HepG2 (cell line): Measurements from ENCODE around the gene SFTPA2. TPM values are rescaled to one million over a fixed set of nuclear protein-coding genes. Genes with fewer than 3 reads are reported as not detected.
"Not testable (repeated sequence)": the region's sequence is repeated elsewhere in the genome, so short reads cannot be mapped to it uniquely, and the experiment has no call there.

Experiments
- ATAC-seq: fragments of 200-7000 bp; cut with Tn5 transposase; 3 replicates; pipeline ENCODE4 v1.9.1; 2020; ENCODE audit warnings: mild to moderate bottlenecking, moderate library complexity
- BruUV-seq: library from RNA; stranded (reverse); fragments of 400-500 nt; replicated peaks from 2 replicates; lab custom pipeline; 2021; lab: Mats Ljungman, UMichigan
- CTCF ChIA-PET: fragments of 300-600 bp; formaldehyde crosslinking; extraction: SDS; loops from one replicate; lab custom pipeline; 2021; ENCODE audit warnings: low total read pairs, inconsistent platforms, low intra/inter-chr PET ratio; lab: Yijun Ruan, JAX
- POLR2A ChIA-PET: fragments of 350-600 bp; sonication (Branson Sonifier 250); formaldehyde crosslinking; loops from one replicate; lab custom pipeline; 2020; ENCODE audit warnings: antibody characterized with exemption, inconsistent platforms; lab: Yijun Ruan, JAX
- DNase-seq: peaks from one replicate; pipeline ENCODE4 v3.0.0-alpha.2; 2015; ENCODE audit warnings: low spot score
- FAIRE-seq: peaks from 3 replicates; lab custom pipeline; 2011; peaks lifted over from hg19 to GRCh38; lab: Jason Lieb, UNC
- H2AFZ ChIP-seq: one replicate; pipeline ENCODE4 v1.6.1; 2011; ENCODE audit warnings: low read length, inconsistent platforms
- H3K27ac ChIP-seq: fragments of 300-600 bp; 3 replicates; pipeline ENCODE4 v1.8.0; 2011; ENCODE audit warnings: mixed run types, mild to moderate bottlenecking, mixed read lengths, low read length, inconsistent platforms; ENCODE audit not compliant: insufficient read depth; ENCODE audit errors: extremely low read length
- H3K27me3 ChIP-seq, 2 experiments: fragments of 200-600 bp in 1 of 2; 2 replicates in 1 of 2; 3 replicates in 1 of 2; pipeline versions ENCODE4 v1.6.0 to v1.8.0; 2011; ENCODE audit warnings: low read length in 2 of 2, mild to moderate bottlenecking in 2 of 2, moderate library complexity in 2 of 2, inconsistent platforms in 1 of 2; ENCODE audit not compliant: insufficient read depth in 2 of 2, control insufficient read depth in 1 of 2
- H3K36me3 ChIP-seq, 2 experiments: fragments of 200-600 bp in 1 of 2; replicated peaks in 1 of 2; 2 replicates in 1 of 2; 3 replicates in 1 of 2; pipeline versions ENCODE4 v1.5.1 to v1.8.0; 2011; ENCODE audit warnings: low read length in 2 of 2, inconsistent platforms in 1 of 2; ENCODE audit not compliant: insufficient read depth in 2 of 2, control insufficient read depth in 1 of 2
- H3K4me1 ChIP-seq: 2 replicates; pipeline ENCODE4 v1.5.1; 2012; ENCODE audit warnings: low read length, inconsistent platforms; ENCODE audit not compliant: insufficient read depth
- H3K4me2 ChIP-seq: 2 replicates; pipeline ENCODE4 v1.6.0; 2011; ENCODE audit warnings: low read depth, low read length, inconsistent platforms
- H3K4me3 ChIP-seq, 3 experiments: fragments of 200-600 bp in 1 of 3; sonication (generic), shearing (Covaris generic) in 1 of 3; replicated peaks in 1 of 3; 2 replicates each; pipeline ENCODE4 v1.5.1; 2011 to 2016; ENCODE audit warnings: low read length in 3 of 3, inconsistent platforms in 2 of 3, low read depth in 2 of 3, mild to moderate bottlenecking in 2 of 3, control low read depth in 1 of 3, mixed read lengths in 1 of 3; ENCODE audit not compliant: insufficient read depth in 1 of 3
- H3K79me2 ChIP-seq: one replicate; pipeline ENCODE4 v1.6.1; 2011; ENCODE audit warnings: low read length, inconsistent platforms; ENCODE audit not compliant: insufficient read depth
- H3K9ac ChIP-seq: 2 replicates; pipeline ENCODE4 v1.6.0; 2011; ENCODE audit warnings: mild to moderate bottlenecking, low read depth, low read length, inconsistent platforms; ENCODE audit not compliant: insufficient read depth
- H3K9me3 ChIP-seq: 2 replicates; pipeline ENCODE4 v1.5.1; 2012; ENCODE audit warnings: mild to moderate bottlenecking, low read length
- H4K20me1 ChIP-seq: 2 replicates; pipeline ENCODE4 v1.6.0; 2011; ENCODE audit warnings: inconsistent platforms, mild to moderate bottlenecking, low read length, moderate library complexity; ENCODE audit not compliant: insufficient read depth
- AKAP8 ChIP-seq: sonication (generic); formaldehyde crosslinking; IDR thresholded peaks from 2 replicates; pipeline ENCODE4 v1.5.1; 2020; ENCODE audit warnings: mild to moderate bottlenecking, missing genetic modification reagents
- ELF3 ChIP-seq: IDR thresholded peaks from 2 replicates; pipeline ENCODE4 v1.6.1; 2016; ENCODE audit warnings: missing genetic modification reagents, missing compliant biosample characterization
- NFKBIZ ChIP-seq: IDR thresholded peaks from 2 replicates; pipeline ENCODE4 v1.6.1; 2018; ENCODE audit warnings: missing genetic modification reagents, missing compliant biosample characterization
- WGBS: methylation state at CpG from one replicate; pipeline ENCODE4 v1.1.6; 2017; ENCODE audit warnings: low lambda C conversion rate; 5-methylcytosine and 5-hydroxymethylcytosine counted together
- in situ Hi-C: cut with HindIII; loops from 2 replicates; pipeline ENCODE4 v1.10.0; 2017; ENCODE audit warnings: low pct_unique_long_range_greater_than_20kb; ENCODE audit not compliant: extremely low pct_ligation_motif_present
- intact Hi-C: fragments of 100-400 bp; cut with micrococcal nuclease; formaldehyde crosslinking; loops from one replicate; pipeline ENCODE4 v1.10.0; 2022; ENCODE audit not compliant: unreplicated experiment
- polyA plus RNA-seq, 8 experiments: library from polyadenylated mRNA; depleted of rRNA in 3 of 8; stranded (reverse) in 7 of 8; unstranded in 1 of 8; fragments of >200 nt; fragmentation: Illumina TruSeq in 4 of 8; extraction: Trizol in 4 of 8; gene quantifications; 2 replicates each; pipeline versions ENCODE4 v1.2.1 to v1.2.3, GENCODE V29; 2011 to 2016; ENCODE audit warnings: low read depth in 4 of 8, missing spikeins in 1 of 8, mixed read lengths in 1 of 8; ENCODE audit not compliant: insufficient read depth in 1 of 8
- total RNA-seq, 5 experiments: library from RNA; depleted of rRNA; stranded (reverse); fragments of >200 nt; fragmentation: Illumina TruSeq; extraction: Trizol; gene quantifications; 2 replicates each; pipeline ENCODE4 v1.2.3, GENCODE V29; 2016; ENCODE audit warnings: low read depth in 1 of 5

Gene SFTPA2
- total and polyA plus RNA-seq, 2 of the 13 experiments (the other 11 are each of a cell fraction or from before 2014, with no cell fraction given) = 0.04 TPM; not detected in 1

DNA sequence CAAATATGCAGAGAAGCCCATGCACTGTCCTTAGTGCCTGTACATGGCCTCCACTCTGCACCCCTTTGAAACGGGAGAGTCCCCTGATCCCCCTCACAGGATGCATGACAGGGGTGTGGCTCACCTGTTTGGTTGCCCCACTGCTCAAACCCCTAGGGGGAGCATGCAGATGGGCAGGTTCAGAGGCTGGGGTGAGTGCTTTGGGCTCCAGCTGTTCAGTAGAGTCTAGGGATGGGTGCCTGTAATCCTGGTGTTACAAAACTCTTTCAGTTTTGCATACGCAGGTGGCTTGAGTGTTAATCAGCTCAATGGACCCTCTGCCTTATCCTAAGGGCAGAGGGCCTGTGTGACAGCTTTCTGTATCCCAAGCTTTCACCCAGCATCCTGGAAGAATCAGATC, 42.7 kb upstream of the SFTPA2 start (continued):
- TF ChIP-seq ELF3 (CRISPR knock-in tag) = no peak
- TF ChIP-seq, all 625 proteins: peak for 0

DNA sequence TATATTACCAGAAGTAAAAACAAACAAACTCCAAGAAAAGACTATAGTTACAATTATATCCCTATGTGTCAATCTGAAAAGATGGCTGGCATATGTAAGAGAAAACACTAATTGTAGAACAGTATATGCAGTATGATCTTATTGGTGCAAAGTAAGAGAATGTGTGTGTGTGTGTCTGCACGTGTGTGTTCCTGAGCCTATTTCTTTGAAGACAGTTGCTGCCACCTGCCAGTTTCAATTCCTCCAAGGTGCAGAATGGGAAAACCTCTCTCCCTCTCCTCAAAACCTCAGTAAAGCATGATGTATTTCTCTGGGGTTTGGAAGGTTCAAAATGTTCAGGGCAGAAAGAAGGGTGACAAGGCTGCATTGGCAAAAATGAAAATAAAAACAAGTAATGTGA, 41.7 kb upstream of the SFTPA2 start:
- CTCF ChIA-PET = no interaction called here
- in situ Hi-C loops = no loop called here
- no TSS peak for BruUV-seq

DNA sequence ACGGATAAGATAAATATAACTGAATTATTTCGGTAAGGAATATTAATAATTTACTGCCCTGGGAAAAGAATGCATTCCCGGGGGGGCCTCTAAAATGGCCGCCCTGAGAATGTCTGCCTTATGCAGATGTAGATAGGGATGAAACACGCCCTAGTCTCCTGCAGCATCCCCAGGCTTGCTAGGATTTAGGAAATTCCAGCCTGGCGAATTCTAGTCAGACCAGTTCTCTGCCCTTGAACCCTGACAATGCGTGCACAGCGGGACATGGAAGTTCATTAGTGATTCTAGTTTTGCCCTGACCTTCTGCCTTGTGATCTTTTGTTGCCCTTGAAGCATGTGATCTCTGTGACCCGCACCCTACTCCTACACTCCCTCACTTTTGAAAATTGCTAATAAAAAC, 39.4 kb upstream of the SFTPA2 start:
- H3K4me2 ChIP-seq, H3K36me3 ChIP-seq, POLR2A ChIA-PET, intact Hi-C loops, CTCF ChIA-PET, H4K20me1 ChIP-seq, H3K9ac ChIP-seq, ATAC-seq, BruUV-seq, H3K9me3 ChIP-seq, FAIRE-seq, DNase-seq, H3K4me3 ChIP-seq, H3K79me2 ChIP-seq, H3K27ac ChIP-seq, H3K4me1 ChIP-seq, in situ Hi-C loops, H2AFZ ChIP-seq: not testable (repeated sequence)
- peaks cover 2 to 11% of the 10 kb centered on the region in 2 experiments; a peak in 1 of 5 replicates for H3K27me3 ChIP-seq
- WGBS = 14% methylated on average over 8 of the region's 9 CpGs

More for the DNA sequence above, 41.7 kb upstream of the SFTPA2 start:
- no peak for ATAC-seq
- 0% methylated on average over 1 of the region's 1 CpG for WGBS
- no peak for DNase-seq
- Histone ChIP-seq H4K20me1 (no peaks in the 10 kb centered on the region), H3K9me3 (no peaks in the 10 kb centered on the region), H3K27ac (no peak overlapping the region), H3K79me2 (no peaks in the 10 kb centered on the region), H2AFZ (no peak overlapping the region), H3K27me3 (peaks cover 2 to 4% of the 10 kb centered on the region in 2 experiments; a peak in 1 of 5 replicates), H3K4me2 (no peak overlapping the region), H3K9ac (no peak overlapping the region), H3K4me1 (no peaks in the 10 kb centered on the region), H3K4me3 (no peak overlapping the region), H3K36me3 (no peaks in the 10 kb centered on the region)
- POLR2A ChIA-PET = no interaction called here
- intact Hi-C loops = no loop called here
- TF ChIP-seq AKAP8 (CRISPR knock-in tag) = no peak
- no peak for TF ChIP-seq NFKBIZ (CRISPR knock-in tag)
- FAIRE-seq = no peak
